IMR-90 (cell line): Measurements from ENCODE around the gene CHRM5. TPM values are rescaled to one million over a fixed set of nuclear protein-coding genes. Genes with fewer than 3 reads are reported as not detected.

Experiments
- ATAC-seq: fragments of 200-7000 bp; cut with Tn5 transposase; 2 replicates; pipeline ENCODE4 v1.9.1; 2020; ENCODE audit warnings: low read depth, mild to moderate bottlenecking, moderate library complexity
- BruUV-seq: library from RNA; stranded (reverse); fragments of 400-500 nt; replicated peaks from 2 replicates; lab custom pipeline; 2021; lab: Mats Ljungman, UMichigan
- CTCF ChIA-PET: fragments of 300-600 bp; formaldehyde crosslinking; extraction: SDS; loops from one replicate; lab custom pipeline; 2021; ENCODE audit warnings: antibody characterized with exemption; lab: Yijun Ruan, JAX
- POLR2A ChIA-PET: fragments of 300-600 bp; sonication (Branson Sonifier 250); formaldehyde crosslinking; loops from one replicate; lab custom pipeline; 2022; ENCODE audit warnings: antibody characterized with exemption; ENCODE audit not compliant: unreplicated experiment; lab: Charles Lee
- DNase-seq: peaks from one replicate; pipeline ENCODE4 v3.0.0; 2013
- H2AFZ ChIP-seq: replicated peaks from 2 replicates; pipeline ENCODE3; 2013; ENCODE audit warnings: low read length, mild to moderate bottlenecking; ENCODE audit not compliant: poor library complexity
- H2AK5ac ChIP-seq: 2 replicates; pipeline ENCODE4 v1.6.1; 2013; ENCODE audit warnings: low read depth, low read length, inconsistent platforms
- H2AK9ac ChIP-seq: replicated peaks from 2 replicates; pipeline ENCODE3; 2013; ENCODE audit warnings: mild to moderate bottlenecking, low read depth, low read length, moderate library complexity; ENCODE audit not compliant: poor library complexity
- H2BK120ac ChIP-seq: 2 replicates; pipeline ENCODE4 v1.6.1; 2013; ENCODE audit warnings: low read depth, low read length, inconsistent platforms
- H2BK15ac ChIP-seq: 3 replicates; pipeline ENCODE4 v1.6.1; 2013; ENCODE audit warnings: low read depth, low read length, inconsistent platforms
- H2BK20ac ChIP-seq: 2 replicates; pipeline ENCODE4 v1.6.1; 2013; ENCODE audit warnings: low read depth, mild to moderate bottlenecking, inconsistent platforms, low read length, moderate library complexity
- H2BK5ac ChIP-seq: 2 replicates; pipeline ENCODE4 v1.6.1; 2013; ENCODE audit warnings: mild to moderate bottlenecking, low read depth, low read length, inconsistent platforms; ENCODE audit not compliant: poor library complexity, severe bottlenecking
- H3K14ac ChIP-seq: replicated peaks from 2 replicates; pipeline ENCODE4 v1.6.1; 2013; ENCODE audit warnings: low read depth, low read length, inconsistent platforms
- H3K18ac ChIP-seq: 2 replicates; pipeline ENCODE4 v1.6.1; 2013; ENCODE audit warnings: low read depth, low read length, control low read depth
- H3K23ac ChIP-seq: 2 replicates; pipeline ENCODE4 v1.6.1; 2013; ENCODE audit warnings: low read depth, low read length, inconsistent platforms
- H3K27ac ChIP-seq: 2 replicates; pipeline ENCODE4 v1.5.1; 2013; ENCODE audit warnings: mild to moderate bottlenecking, control low read depth, low read length; ENCODE audit not compliant: insufficient read depth
- H3K27me3 ChIP-seq: 2 replicates; pipeline ENCODE4 v1.6.1; 2013; ENCODE audit warnings: low read length; ENCODE audit not compliant: control insufficient read depth, insufficient read depth
- H3K36me3 ChIP-seq: 2 replicates; pipeline ENCODE4 v1.6.1; 2013; ENCODE audit warnings: low read length, mixed read lengths; ENCODE audit not compliant: control insufficient read depth, insufficient read depth
- H3K4ac ChIP-seq: 2 replicates; pipeline ENCODE4 v1.6.1; 2013; ENCODE audit warnings: low read depth, low read length, inconsistent platforms
- H3K4me1 ChIP-seq: 2 replicates; pipeline ENCODE4 v1.6.1; 2013; ENCODE audit warnings: low read length, mixed read lengths; ENCODE audit not compliant: control insufficient read depth, insufficient read depth
- H3K4me2 ChIP-seq: 2 replicates; pipeline ENCODE4 v1.6.1; 2013; ENCODE audit warnings: low read depth, mild to moderate bottlenecking, control low read depth, low read length, moderate library complexity
- H3K4me3 ChIP-seq: 2 replicates; pipeline ENCODE4 v1.5.1; 2013; ENCODE audit warnings: low read depth, mild to moderate bottlenecking, control low read depth, low read length, moderate library complexity; ENCODE audit not compliant: insufficient read depth
- H3K56ac ChIP-seq: 2 replicates; pipeline ENCODE4 v1.6.1; 2013; ENCODE audit warnings: low read length, inconsistent platforms; ENCODE audit not compliant: insufficient read depth; ENCODE audit errors: extremely low read depth
- H3K79me1 ChIP-seq, 2 experiments: 2 replicates each; pipeline ENCODE4 v1.6.1; 2013; ENCODE audit warnings: low read length in 2 of 2, inconsistent platforms in 1 of 2, low read depth in 1 of 2
- H3K9ac ChIP-seq: 2 replicates; pipeline ENCODE4 v1.6.1; 2013; ENCODE audit warnings: low read depth, low read length, control low read depth
- H3K9me1 ChIP-seq: 2 replicates; pipeline ENCODE4 v1.6.1; 2013; ENCODE audit warnings: low read length, inconsistent platforms; ENCODE audit not compliant: insufficient read depth
- H3K9me3 ChIP-seq: 2 replicates; pipeline ENCODE4 v1.6.1; 2013; ENCODE audit warnings: low read length; ENCODE audit not compliant: control insufficient read depth, insufficient read depth
- H4K20me1 ChIP-seq: 2 replicates; pipeline ENCODE4 v1.6.1; 2013; ENCODE audit warnings: low read length, inconsistent platforms; ENCODE audit not compliant: insufficient read depth
- H4K5ac ChIP-seq: 2 replicates; pipeline ENCODE4 v1.6.1; 2013; ENCODE audit warnings: mild to moderate bottlenecking, low read depth, low read length, control low read depth
- H4K8ac ChIP-seq, 2 experiments: 2 replicates each; pipeline ENCODE4 v1.6.1; 2013; ENCODE audit warnings: low read depth in 2 of 2, low read length in 2 of 2, control low read depth in 1 of 2, inconsistent platforms in 1 of 2
- H4K91ac ChIP-seq: 2 replicates; pipeline ENCODE4 v1.6.1; 2013; ENCODE audit warnings: low read depth, low read length, inconsistent platforms; ENCODE audit not compliant: insufficient read depth
- ELK1 ChIP-seq: fragments of 150-350 bp; IDR thresholded peaks from 2 replicates; pipeline ENCODE4 v1.6.1; 2016; ENCODE audit warnings: low read depth, mild to moderate bottlenecking, low read length, moderate library complexity, borderline replicate concordance
- POLR2A ChIP-seq: IDR thresholded peaks from 2 replicates; pipeline ENCODE4 v1.6.1; 2012; ENCODE audit warnings: mild to moderate bottlenecking, low read depth, low read length
- RAD21 ChIP-seq: IDR thresholded peaks from 2 replicates; pipeline ENCODE4 v1.6.1; 2012; ENCODE audit warnings: low read length, improper control_type of control experiment
- SMC3 ChIP-seq: fragments of 150-350 bp; IDR thresholded peaks from 2 replicates; pipeline ENCODE4 v1.6.1; 2016; ENCODE audit warnings: low read depth, mild to moderate bottlenecking, antibody characterized with exemption, low read length, moderate library complexity
- USF2 ChIP-seq: fragments of 150-350 bp; IDR thresholded peaks from 2 replicates; pipeline ENCODE4 v1.6.1; 2017; ENCODE audit warnings: mild to moderate bottlenecking, antibody characterized with exemption, low read length, low read depth
- WGBS, 2 experiments: methylation state at CpG; one replicate each; pipeline versions ENCODE4 v1.1.5 to v1.1.7; 2013; ENCODE audit warnings: missing lambda C conversion rate in 2 of 2; ENCODE audit not compliant: insufficient read length in 1 of 2; ENCODE audit errors: extremely low coverage in 2 of 2; 5-methylcytosine and 5-hydroxymethylcytosine counted together
- dilution Hi-C: fragments of 300-500 bp; cut with HindIII; formaldehyde crosslinking; loops from one replicate; pipeline ENCODE4 v1.14.3; 2018; ENCODE audit warnings: low sequenced_read_pairs; ENCODE audit not compliant: unreplicated experiment
- in situ Hi-C: fragments of 300-500 bp; cut with MboI; formaldehyde crosslinking; loops from 3 replicates; pipeline ENCODE4 v1.14.3; 2019; ENCODE audit warnings: low sequenced_read_pairs, inconsistent platforms, mixed read lengths
- intact Hi-C: fragments of 100-400 bp; cut with micrococcal nuclease; formaldehyde crosslinking; loops from 2 replicates; pipeline ENCODE4 v1.10.0; 2022
- polyA plus RNA-seq, 3 experiments: library from polyadenylated mRNA; depleted of rRNA; stranded (reverse); fragments of >200 nt; gene quantifications; 2 replicates each; pipeline ENCODE4 v1.2.3, GENCODE V29; 2012; ENCODE audit warnings: low replicate concordance in 1 of 3
- total RNA-seq: library from RNA; depleted of rRNA; stranded (reverse); fragments of >200 nt; gene quantifications from 2 replicates; pipeline ENCODE4 v1.2.3, GENCODE V29; 2012

Gene CHRM5
- total and polyA plus RNA-seq, 2 of the 4 experiments (the other 2 are of a cell fraction), result under 0.01 to 0.03 TPM

DNA sequence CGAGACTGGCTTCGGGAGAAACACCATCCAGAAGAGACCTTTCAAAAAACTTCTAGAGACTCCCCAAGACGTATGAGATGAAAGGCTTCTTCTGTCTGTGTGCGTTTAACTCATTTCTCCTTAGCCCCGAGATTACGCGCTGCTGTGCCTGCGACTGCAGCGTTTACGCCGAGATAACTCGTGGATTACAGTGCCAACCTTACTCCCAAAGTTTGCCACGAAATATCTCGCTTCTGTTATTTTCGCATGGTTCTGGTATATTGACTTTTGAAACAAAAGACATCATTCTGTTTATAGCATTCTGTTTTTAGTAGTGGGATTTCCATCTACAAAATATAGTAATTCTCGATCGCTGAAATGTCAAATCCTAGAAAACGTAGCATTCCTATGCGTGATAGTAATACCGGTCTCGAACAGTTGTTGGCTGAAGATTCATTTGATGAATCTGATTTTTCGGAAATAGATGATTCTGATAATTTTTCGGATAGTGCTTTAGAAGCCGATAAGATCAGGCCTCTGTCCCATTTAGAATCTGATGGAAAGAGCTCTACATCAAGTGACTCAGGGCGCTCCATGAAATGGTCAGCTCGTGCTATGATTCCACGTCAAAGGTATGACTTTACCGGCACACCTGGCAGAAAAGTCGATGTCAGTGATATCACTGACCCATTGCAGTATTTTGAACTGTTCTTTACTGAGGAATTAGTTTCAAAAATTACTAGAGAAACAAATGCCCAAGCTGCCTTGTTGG lies 134.1 kb downstream of the CHRM5 start (continued):
- TF ChIP-seq ELK1, result no peak

DNA sequence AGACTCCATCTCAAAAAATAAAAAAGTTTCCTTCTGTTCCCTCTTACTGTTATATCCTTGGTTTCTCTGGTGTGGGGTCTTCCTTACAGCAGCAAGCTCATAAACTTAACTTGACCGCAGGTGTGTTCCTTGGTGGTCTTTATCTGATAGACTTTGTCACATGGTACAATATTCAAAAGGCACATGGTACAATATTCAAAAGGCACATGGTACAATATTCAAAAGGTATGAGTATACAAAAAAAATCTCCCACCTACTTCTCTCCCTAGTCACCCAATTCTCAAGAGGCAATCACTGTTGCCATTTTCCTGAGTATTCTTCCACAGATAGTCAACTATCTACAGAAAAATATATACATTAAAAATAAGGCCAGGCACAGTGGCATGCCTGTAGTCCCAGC lies 138.1 kb downstream of the CHRM5 start:
- in situ Hi-C loops, result loop anchor here (10.0 to 25.0 kb wide), 2 partner anchors 258 to 481 kb away; partner anchors contain the start of genes GOLGA8B and LPCAT4
- CTCF ChIA-PET, result no interaction called here

More for the DNA sequence above, 138.1 kb downstream of the CHRM5 start:
- Histone ChIP-seq H3K9me1 (no peaks in the 10 kb centered on the region), H3K79me1 (peaks cover 17 to 19% of the 10 kb centered on the region in 2 experiments), H3K4ac (no peak overlapping the region), H2AK5ac (no peak overlapping the region), H2BK120ac (no peak overlapping the region), H4K20me1 (no peaks in the 10 kb centered on the region), H3K23ac (no peak overlapping the region), H3K36me3 (no peaks in the 10 kb centered on the region), H3K18ac (no peak overlapping the region), H3K56ac (no peak overlapping the region), H4K91ac (no peak overlapping the region), H4K5ac (no peak overlapping the region), H2AK9ac (no peak overlapping the region), H3K4me3 (no peak overlapping the region), H3K27me3 (no peaks in the 10 kb centered on the region), H2AFZ (no peak overlapping the region), H2BK15ac (no peak overlapping the region), H3K27ac (no peak overlapping the region), H4K8ac (no peak overlapping the region), H3K9me3 (no peaks in the 10 kb centered on the region), H3K9ac (no peak overlapping the region), H2BK20ac (no peak overlapping the region), H3K14ac (no peak overlapping the region), H2BK5ac (no peak overlapping the region), H3K4me2 (no peak overlapping the region), H3K4me1 (peaks cover 4% of the 10 kb centered on the region; the same call in 1 of the 2 replicates)
- TF ChIP-seq SMC3 (no peak), POLR2A (no peak), USF2 (no peak), RAD21 (no peak)
- dilution Hi-C loops (no loop called here), intact Hi-C loops (no loop called here)
- BruUV-seq, result no TSS peak
- whole genome bisulfite sequencing, 2 experiments, result no CpG with 5 or more reads among the region's 1 CpG
- no peak for ATAC-seq
- no peak for DNase-seq
- POLR2A ChIA-PET, result no interaction called here
